ENCODE data around the gene KCTD13. TPM values are rescaled to one million over a fixed set of nuclear protein-coding genes. Genes with fewer than 3 reads are reported as not detected.

Gene KCTD13
- total RNA-seq, 2 donors from 2014 or later, result 15.9 to 134 TPM

- WGBS, result 70% methylated on average over 4 of the region's 4 CpGs
Measured at GRCh38 chr16:29903590-29903989, 22.4 kb downstream of the KCTD13 start.

GRCh38 chr16:29901607-29901945 lies 24.4 kb downstream of the KCTD13 start:
- H3K4me3 ChIP-seq, result no peak overlapping the region
- H3K9me3 ChIP-seq, result no peaks in the 10 kb centered on the region
- H3K27ac ChIP-seq, result no peak overlapping the region
- no peak for DNase-seq (ENCODE audit: low spot score)
- H3K4me1 ChIP-seq (replicated peaks), result peaks cover 3% of the 10 kb centered on the region
- TF ChIP-seq CTCF (IDR thresholded peaks at IDR 0.05) (no peak), POLR2AphosphoS5 (IDR thresholded peaks at IDR 0.05) (no peak), POLR2A (IDR thresholded peaks at IDR 0.05) (no peak)
- no peaks in the 10 kb centered on the region for H3K36me3 ChIP-seq
- 89% methylated on average over 16 of the region's 19 CpGs for WGBS
- intact Hi-C loops (cut with DNase I), result no loop called here
- H3K27me3 ChIP-seq (replicated peaks; ENCODE audit: insufficient read depth), result no peaks in the 10 kb centered on the region

More at GRCh38 chr16:29903590-29903989, 22.4 kb downstream of the KCTD13 start:
- Histone ChIP-seq H3K4me1 (replicated peaks) (peaks cover 2% of the 10 kb centered on the region), H3K9me3 (no peaks in the 10 kb centered on the region), H3K27me3 (replicated peaks; ENCODE audit: insufficient read depth) (no peaks in the 10 kb centered on the region), H3K4me3 (no peak overlapping the region), H3K27ac (no peak overlapping the region), H3K36me3 (no peaks in the 10 kb centered on the region)
- intact Hi-C loops (cut with DNase I), result no loop called here
- no peak for DNase-seq (ENCODE audit: low spot score)
- TF ChIP-seq CTCF (IDR thresholded peaks at IDR 0.05) (no peak), POLR2AphosphoS5 (IDR thresholded peaks at IDR 0.05) (no peak), POLR2A (IDR thresholded peaks at IDR 0.05) (no peak)

- H3K36me3 ChIP-seq, result no peaks in the 10 kb centered on the region
- peaks cover 3% of the 10 kb centered on the region for H3K4me1 ChIP-seq (replicated peaks)
- H3K27ac ChIP-seq, result no peak overlapping the region
- H3K4me3 ChIP-seq, result peak overlapping the region in 1 of 2 donors; percentile 57
- TF ChIP-seq CTCF (IDR thresholded peaks at IDR 0.05) (no peak), POLR2AphosphoS5 (IDR thresholded peaks at IDR 0.05) (no peak), POLR2A (IDR thresholded peaks at IDR 0.05) (no peak)
- intact Hi-C loops (cut with DNase I), result no loop called here
- WGBS, result 43% methylated on average over 24 of the region's 31 CpGs
- no peak for DNase-seq (ENCODE audit: low spot score)
- H3K27me3 ChIP-seq (replicated peaks; ENCODE audit: insufficient read depth), result no peaks in the 10 kb centered on the region
- no peaks in the 10 kb centered on the region for H3K9me3 ChIP-seq
Measured at GRCh38 chr16:29900888-29901606, 25.0 kb downstream of the KCTD13 start.

GRCh38 chr16:29900102-29900887 lies 25.7 kb downstream of the KCTD13 start, which contains the start of gene ASPHD1:
Gene ASPHD1, plus strand, starts transcription at chr16:29900488. Its CDS starts 484 bp downstream, at chr16:29900972.
- Histone ChIP-seq H3K9me3 (no peaks in the 10 kb centered on the region), H3K4me3 (peak within 1 kb of the TSS; percentile 35 to 57), H3K4me1 (replicated peaks) (peaks cover 3% of the 10 kb centered on the region), H3K36me3 (no peaks in the 10 kb centered on the region), H3K27me3 (replicated peaks; ENCODE audit: insufficient read depth) (no peaks in the 10 kb centered on the region), H3K27ac (peak within 1 kb of the TSS; percentile 73 to 77)
- TF ChIP-seq POLR2A (IDR thresholded peaks at IDR 0.05) (no peak), POLR2AphosphoS5 (IDR thresholded peaks at IDR 0.05) (no peak), CTCF (IDR thresholded peaks at IDR 0.05) (no peak)
- under 1% methylated on average over 55 of the region's 67 CpGs for WGBS
- DNase-seq (ENCODE audit: low spot score), result peak; percentile 42
- intact Hi-C loops (cut with DNase I), result no loop called here
